Measurements from ENCODE around the gene CDK19. TPM values are rescaled to one million over a fixed set of nuclear protein-coding genes. Genes with fewer than 3 reads are reported as not detected.

Gene CDK19
- total and polyA plus RNA-seq, 2 of the 4 experiments (the other 2 are of a cell fraction) = 6.0 to 6.8 TPM

DNA sequence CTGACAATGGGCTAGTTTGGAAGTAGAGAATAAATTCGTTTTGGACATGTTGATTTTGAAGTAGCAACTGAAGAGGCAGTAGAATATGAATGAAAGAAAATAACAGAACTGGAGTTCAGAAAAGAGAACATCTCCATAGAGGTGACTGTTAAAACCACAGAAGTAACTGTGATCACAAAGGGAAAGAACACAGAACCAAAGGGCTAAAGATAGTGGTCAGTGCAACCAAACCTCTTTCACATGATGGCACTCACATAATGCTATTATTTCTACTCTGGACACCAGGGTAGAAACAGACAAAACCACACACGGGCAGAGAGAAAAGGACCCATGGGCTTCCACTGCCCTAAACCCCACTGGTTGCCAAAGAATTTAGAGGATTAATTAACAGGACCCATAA, 58.5 kb downstream of the CDK19 start:
- no TSS peak for BruUV-seq (replicated peaks)
- no peak overlapping the region for H4K8ac ChIP-seq (ENCODE audit: low read depth in 2 of 2, low read length in 2 of 2)
- H2BK20ac ChIP-seq (ENCODE audit: low read depth, low read length) = no peak overlapping the region
- intact Hi-C loops (cut with micrococcal nuclease) = no loop called here
- no peak overlapping the region for H2AK5ac ChIP-seq (ENCODE audit: low read depth, low read length)
- H3K4me1 ChIP-seq (ENCODE audit: control insufficient read depth, insufficient read depth, low read length) = no peaks in the 10 kb centered on the region
- H3K9me3 ChIP-seq (ENCODE audit: control insufficient read depth, insufficient read depth, low read length) = no peaks in the 10 kb centered on the region
- H4K5ac ChIP-seq (ENCODE audit: low read depth, low read length) = no peak overlapping the region
- ATAC-seq (ENCODE audit: low read depth) = no peak
- CTCF ChIA-PET = no interaction called here
- no peak overlapping the region for H3K18ac ChIP-seq (ENCODE audit: low read depth, low read length)
- dilution Hi-C loops (cut with HindIII; ENCODE audit: low sequenced_read_pairs, unreplicated experiment) = no loop called here
- DNase-seq = no peak
- H2AFZ ChIP-seq (replicated peaks; ENCODE audit: low read length, poor library complexity) = no peak overlapping the region
- H3K4ac ChIP-seq (ENCODE audit: low read depth, low read length) = no peak overlapping the region
- TF ChIP-seq CTCF (conservative IDR thresholded peaks at IDR 0.05; ENCODE audit: low read depth, low read length) (no peak), RAD21 (IDR thresholded peaks at IDR 0.05; ENCODE audit: low read length) (no peak), RFX5 (IDR thresholded peaks at IDR 0.05; ENCODE audit: low read depth, low read length) (no peak)
- no peak overlapping the region for H3K14ac ChIP-seq (replicated peaks; ENCODE audit: low read depth, low read length)
- H2BK15ac ChIP-seq (ENCODE audit: low read depth, low read length) = no peak overlapping the region
- no peak overlapping the region for H3K4me3 ChIP-seq (ENCODE audit: insufficient read depth, low read depth, low read length)
- H3K56ac ChIP-seq (ENCODE audit: extremely low read depth, insufficient read depth, low read length) = no peak overlapping the region
- H3K79me1 ChIP-seq (ENCODE audit: low read depth in 1 of 2, low read length in 2 of 2) = peaks cover 1 to 13% of the 10 kb centered on the region in 2 experiments; a peak in 3 of 4 replicates
- WGBS, 2 experiments (ENCODE audit: extremely low coverage in 2 of 2, insufficient read length in 1 of 2) = no CpG with 5 or more reads among the region's 2 CpGs
- H3K36me3 ChIP-seq (ENCODE audit: control insufficient read depth, insufficient read depth, low read length) = no peaks in the 10 kb centered on the region
- H2BK5ac ChIP-seq (ENCODE audit: low read depth, low read length, poor library complexity, severe bottlenecking) = no peak overlapping the region
- in situ Hi-C loops (cut with MboI; ENCODE audit: low sequenced_read_pairs) = no loop called here
- POLR2A ChIA-PET (ENCODE audit: unreplicated experiment) = no interaction called here
- no peak overlapping the region for H3K27ac ChIP-seq (ENCODE audit: insufficient read depth, low read length)
- H2BK120ac ChIP-seq (ENCODE audit: low read depth, low read length) = no peak overlapping the region
- H3K4me2 ChIP-seq (ENCODE audit: low read depth, low read length) = no peak overlapping the region
- no peaks in the 10 kb centered on the region for H3K27me3 ChIP-seq (ENCODE audit: control insufficient read depth, insufficient read depth, low read length)
- H3K23ac ChIP-seq (ENCODE audit: low read depth, low read length) = no peak overlapping the region
- no peak overlapping the region for H3K9ac ChIP-seq (ENCODE audit: low read depth, low read length)
- H4K20me1 ChIP-seq (ENCODE audit: insufficient read depth, low read length) = no peaks in the 10 kb centered on the region
- H4K91ac ChIP-seq (ENCODE audit: insufficient read depth, low read depth, low read length) = no peak overlapping the region
- no peaks in the 10 kb centered on the region for H3K9me1 ChIP-seq (ENCODE audit: insufficient read depth, low read length)
- no peak overlapping the region for H2AK9ac ChIP-seq (replicated peaks; ENCODE audit: low read depth, low read length, poor library complexity)

All from IMR-90 (cell line).